Chondrocyte (in vitro differentiated cells): ENCODE results near the gene ACYP2. TPM values are rescaled to one million over a fixed set of nuclear protein-coding genes. Genes with fewer than 3 reads are reported as not detected.

Source experiments
- DNase-seq: peaks from one replicate; pipeline ENCODE4 v3.0.0; 2021; ENCODE audit warnings: mixed read lengths, low spot score
- H3K27ac Mint-ChIP-seq: one replicate; pipeline ENCODE4 v1.8.0; 2021; ENCODE audit warnings: mild to moderate bottlenecking, moderate library complexity, mixed read lengths; ENCODE audit not compliant: unreplicated experiment
- H3K27me3 Mint-ChIP-seq: 2 replicates; pipeline ENCODE4 v1.8.0; 2021; ENCODE audit warnings: low read depth, mixed read lengths
- H3K36me3 Mint-ChIP-seq: 2 replicates; pipeline ENCODE4 v1.8.0; 2021; ENCODE audit warnings: low read depth, mixed read lengths
- H3K4me1 Mint-ChIP-seq: 2 replicates; pipeline ENCODE4 v1.8.0; 2021; ENCODE audit warnings: low read depth, mild to moderate bottlenecking, mixed read lengths
- H3K4me3 Mint-ChIP-seq: one replicate; pipeline ENCODE4 v1.8.0; 2021; ENCODE audit warnings: mild to moderate bottlenecking, moderate library complexity, mixed read lengths; ENCODE audit not compliant: unreplicated experiment
- H3K9me3 Mint-ChIP-seq: 2 replicates; pipeline ENCODE4 v1.8.0; 2021; ENCODE audit warnings: low read depth, mixed read lengths
- CTCF ChIP-seq: fragments of 200-600 bp; sonication (generic); IDR thresholded peaks from 2 replicates; pipeline ENCODE4 v1.5.0; 2021; ENCODE audit warnings: antibody characterized with exemption, mild to moderate bottlenecking, moderate library complexity
- total RNA-seq: library from RNA; stranded (reverse); gene quantifications from 3 replicates; pipeline ENCODE4 v1.2.1, GENCODE V29; 2021

ACYP2 gene
- total RNA-seq, 1 donor from 2014 or later, result 6.5 TPM

- TF ChIP-seq CTCF, result no peak
- Mint-ChIP-seq H3K9me3 (no peaks in the 10 kb centered on the region), H3K4me3 (no peak overlapping the region), H3K4me1 (no peaks in the 10 kb centered on the region), H3K36me3 (peaks cover 2% of the 10 kb centered on the region), H3K27me3 (no peaks in the 10 kb centered on the region), H3K27ac (no peak overlapping the region)
- no peak for DNase-seq
Measured at GRCh38 chr2:54189539-54189938, 74.1 kb downstream of the ACYP2 start.

- H3K36me3 Mint-ChIP-seq, result peaks cover 2% of the 10 kb centered on the region
- H3K27ac Mint-ChIP-seq, result no peak overlapping the region
- no peaks in the 10 kb centered on the region for H3K9me3 Mint-ChIP-seq
- TF ChIP-seq CTCF, result no peak
- H3K27me3 Mint-ChIP-seq, result no peaks in the 10 kb centered on the region
- DNase-seq, result no peak
- no peak overlapping the region for H3K4me3 Mint-ChIP-seq
- H3K4me1 Mint-ChIP-seq, result no peaks in the 10 kb centered on the region
Measured at GRCh38 chr2:54191361-54192135, 76.1 kb downstream of the ACYP2 start.

- H3K9me3 Mint-ChIP-seq, result no peaks in the 10 kb centered on the region
- H3K36me3 Mint-ChIP-seq, result no peaks in the 10 kb centered on the region
- no peak overlapping the region for H3K27ac Mint-ChIP-seq
- no peak overlapping the region for H3K4me3 Mint-ChIP-seq
- no peak for TF ChIP-seq CTCF
- no peak for DNase-seq
- H3K27me3 Mint-ChIP-seq, result no peaks in the 10 kb centered on the region
- H3K4me1 Mint-ChIP-seq, result no peaks in the 10 kb centered on the region
Measured at GRCh38 chr2:54194761-54195750, 79.6 kb downstream of the ACYP2 start.

- Mint-ChIP-seq H3K36me3 (no peaks in the 10 kb centered on the region), H3K9me3 (no peaks in the 10 kb centered on the region), H3K4me1 (no peaks in the 10 kb centered on the region), H3K27me3 (no peaks in the 10 kb centered on the region), H3K4me3 (no peak overlapping the region), H3K27ac (no peak overlapping the region)
- DNase-seq, result no peak
- TF ChIP-seq CTCF, result no peak
Measured at GRCh38 chr2:54196646-54197045, 81.2 kb downstream of the ACYP2 start.

- TF ChIP-seq CTCF, result no peak
- H3K27ac Mint-ChIP-seq, result peak overlapping the region; percentile 49
- H3K27me3 Mint-ChIP-seq, result no peaks in the 10 kb centered on the region
- DNase-seq, result no peak
- H3K4me1 Mint-ChIP-seq, result peaks cover 48% of the 10 kb centered on the region
- H3K36me3 Mint-ChIP-seq, result no peaks in the 10 kb centered on the region
- no peak overlapping the region for H3K4me3 Mint-ChIP-seq
- H3K9me3 Mint-ChIP-seq, result no peaks in the 10 kb centered on the region
Measured at GRCh38 chr2:54204476-54204875, 89.1 kb downstream of the ACYP2 start.
